HG03460 (cell line): ENCODE measurements around the gene CFAP20.
"Not testable (repeated sequence)": the region's sequence is repeated elsewhere in the genome, so short reads cannot be mapped to it uniquely, and the experiment has no call there.

Experiments used
- ATAC-seq: cut with Tn5 transposase; IDR thresholded peaks from one replicate; pipeline ENCODE4 v1.9.1; 2021; ENCODE audit not compliant: unreplicated experiment

Gene CFAP20

GRCh38 chr16:58098207-58099096, 30.7 kb downstream of the CFAP20 start:
- ATAC-seq, result no peak

DNA sequence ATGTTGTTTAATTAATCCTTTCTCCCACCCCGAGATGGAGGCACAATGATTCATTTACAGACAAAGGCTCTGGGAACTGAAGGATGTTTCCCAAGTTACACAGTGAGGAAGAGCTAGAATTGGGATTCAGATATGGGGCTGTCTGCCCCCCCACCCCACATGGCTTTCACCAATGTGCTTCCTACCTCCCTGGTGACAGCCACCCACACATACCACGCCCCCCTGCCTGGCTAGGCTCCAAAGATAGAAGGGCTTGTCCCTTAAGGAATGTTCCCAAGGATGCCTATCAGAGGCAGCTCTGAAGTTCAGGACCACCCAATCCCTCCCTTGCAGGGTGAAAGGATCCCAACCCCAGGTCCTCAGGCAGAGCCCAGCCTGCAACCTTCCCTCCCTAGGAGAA, 32.9 kb downstream of the CFAP20 start:
- ATAC-seq, result no peak

GRCh38 chr16:58095575-58095960, 33.6 kb downstream of the CFAP20 start:
- ATAC-seq, result not testable (repeated sequence)

- no peak for ATAC-seq
These were observed 34.2 kb downstream of the CFAP20 start for GRCh38 chr16:58094791-58095574.

GRCh38 chr16:58094026-58094425, 35.2 kb downstream of the CFAP20 start:
- no peak for ATAC-seq

- not testable (repeated sequence) for ATAC-seq
These were observed 38.8 kb downstream of the CFAP20 start for GRCh38 chr16:58090396-58090795.

DNA sequence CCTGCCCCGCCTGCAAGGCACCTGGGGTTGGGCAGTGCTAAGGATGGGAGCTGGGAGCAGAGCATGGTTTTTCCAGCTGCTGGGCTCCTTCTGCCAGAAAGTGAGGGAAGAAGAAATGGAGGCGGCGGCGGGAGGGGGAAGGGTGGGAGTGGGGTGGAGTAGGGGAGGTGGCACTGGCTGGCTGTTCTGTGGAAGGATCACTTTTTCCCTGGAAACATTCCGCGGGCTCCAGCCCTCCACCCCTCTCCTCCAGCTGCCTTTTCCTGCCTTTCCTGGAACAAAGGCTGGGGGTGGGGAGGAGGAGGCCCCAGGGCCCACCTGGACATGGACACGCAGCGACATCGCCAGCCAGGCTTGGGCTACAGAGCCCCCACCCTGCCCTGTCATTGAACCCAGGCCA, 41.1 kb downstream of the CFAP20 start:
- ATAC-seq, result no peak

DNA sequence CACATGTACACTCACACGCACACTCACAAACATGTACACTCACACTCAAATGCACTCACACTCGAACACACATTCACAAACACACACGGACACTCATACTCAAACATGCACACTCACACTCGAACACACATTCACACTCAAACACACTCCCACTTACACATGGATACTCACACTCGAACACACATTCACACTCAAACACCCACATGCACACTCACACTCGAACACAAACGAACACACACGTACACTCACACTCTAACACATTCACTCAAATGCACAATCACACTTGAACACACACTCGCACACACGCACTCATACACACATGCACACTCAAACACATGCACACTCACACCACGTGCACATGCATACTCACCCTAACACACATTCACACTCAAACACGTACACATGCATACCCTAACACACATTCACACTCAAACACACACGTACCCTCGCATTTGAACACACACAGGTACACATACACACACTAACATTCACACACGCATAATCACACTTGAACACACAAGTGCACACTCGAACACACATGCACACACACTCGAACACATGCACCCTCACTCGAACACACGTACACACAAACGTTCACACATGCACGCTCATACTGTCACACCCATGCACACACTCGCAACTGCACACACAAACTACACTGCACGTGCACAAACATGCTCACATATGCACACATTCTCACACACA, 41.8 kb downstream of the CFAP20 start:
- no peak for ATAC-seq

GRCh38 chr16:58086381-58087208, 42.6 kb downstream of the CFAP20 start:
- no peak for ATAC-seq

DNA sequence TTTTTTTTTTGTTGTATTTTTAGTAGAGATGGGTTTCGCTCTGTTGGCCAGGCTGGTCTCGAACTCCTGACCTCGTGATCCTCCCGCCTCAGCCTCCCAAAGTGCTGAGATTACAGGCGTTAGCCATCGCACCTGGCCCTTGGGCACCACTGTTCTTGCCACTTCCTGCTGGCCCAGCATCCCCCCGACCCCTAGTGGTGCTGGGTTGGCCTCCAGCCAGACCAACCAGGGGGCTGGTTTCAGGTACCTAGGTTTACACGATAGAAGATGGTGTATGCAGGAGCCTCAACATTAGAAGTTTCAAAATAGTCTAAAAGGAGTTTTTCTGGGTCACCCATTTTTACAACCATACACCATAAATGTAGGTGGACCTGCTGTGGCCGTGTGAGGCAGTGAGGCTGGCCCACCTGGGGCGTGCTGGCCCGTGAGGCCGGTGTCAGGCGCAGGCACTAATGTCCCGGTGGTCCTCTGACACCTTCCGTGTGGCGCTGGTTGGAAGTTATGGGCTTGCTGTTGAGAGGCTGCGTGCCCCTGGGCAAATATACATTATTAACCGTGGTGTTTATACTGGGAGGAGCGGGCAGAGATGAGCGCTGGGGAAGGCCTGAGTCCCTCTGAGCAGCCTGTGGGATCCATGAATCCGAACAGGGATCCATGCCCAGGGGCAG, 43.5 kb downstream of the CFAP20 start:
- no peak for ATAC-seq

DNA sequence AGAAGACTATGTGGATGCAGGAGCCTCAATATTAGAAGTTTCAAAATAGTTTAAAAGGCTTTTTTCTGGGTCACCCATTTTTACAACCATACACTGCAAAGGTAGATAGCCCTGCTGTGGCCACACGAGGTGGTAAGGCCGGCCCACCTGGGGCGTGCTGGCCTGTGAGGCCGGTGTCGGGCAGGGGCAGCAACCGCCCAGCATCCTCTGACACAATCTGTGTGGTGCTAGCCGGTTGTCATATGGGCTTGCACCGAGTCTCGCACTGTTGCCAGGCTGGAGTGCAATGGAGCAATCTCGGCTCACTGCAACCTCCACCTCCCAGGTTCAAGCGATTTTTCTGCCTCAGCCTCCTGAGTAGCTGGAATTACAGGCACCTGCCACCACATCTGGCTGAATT, 44.0 kb downstream of the CFAP20 start:
- no peak for ATAC-seq

- ATAC-seq, result no peak
These were observed 44.5 kb downstream of the CFAP20 start for GRCh38 chr16:58084635-58085034.

- ATAC-seq, result no peak
These were observed 46.8 kb downstream of the CFAP20 start for GRCh38 chr16:58082381-58082780.

GRCh38 chr16:58080657-58081056, 48.5 kb downstream of the CFAP20 start:
- ATAC-seq, result not testable (repeated sequence)

DNA sequence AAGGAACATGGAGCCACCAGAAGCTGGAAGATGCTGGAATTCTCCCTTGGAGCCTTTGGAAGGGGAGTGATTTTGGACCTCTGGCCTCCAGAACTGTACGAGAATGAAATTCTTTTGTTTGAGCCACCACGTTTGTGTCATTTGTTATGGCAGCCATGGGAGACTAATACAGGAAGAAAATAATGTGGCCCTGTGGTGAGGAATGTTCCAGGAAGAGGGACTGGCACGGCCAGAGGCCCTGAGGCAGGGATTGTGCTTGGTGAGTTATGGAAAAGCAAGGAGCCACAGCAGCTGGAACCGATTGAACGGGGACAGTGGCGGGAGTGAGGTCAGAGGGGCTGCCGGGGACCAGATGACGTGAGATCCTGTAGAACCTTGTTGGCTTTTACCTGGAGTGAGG, 51.4 kb downstream of the CFAP20 start:
- no peak for ATAC-seq

GRCh38 chr16:58076514-58076913, 52.7 kb downstream of the CFAP20 start:
- ATAC-seq, result no peak

DNA sequence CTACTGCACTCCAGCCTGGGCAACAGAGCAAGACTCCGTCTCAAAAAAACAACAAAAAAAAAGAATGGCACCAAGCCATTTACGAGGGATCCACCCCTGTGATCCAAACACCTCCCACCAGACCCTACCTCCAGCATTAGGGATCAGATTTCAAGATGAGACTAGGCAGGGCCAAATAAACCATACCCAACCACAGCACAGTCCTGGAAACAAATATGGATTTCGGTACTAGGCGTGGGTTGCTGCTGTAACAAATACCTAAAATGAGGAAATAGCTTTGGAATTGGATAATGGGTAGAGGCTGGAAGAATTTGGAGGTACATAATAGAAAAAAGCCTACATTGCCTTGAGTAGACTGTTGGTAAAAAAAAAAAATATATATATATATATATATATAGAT, 54.5 kb downstream of the CFAP20 start:
- ATAC-seq, result no peak

DNA sequence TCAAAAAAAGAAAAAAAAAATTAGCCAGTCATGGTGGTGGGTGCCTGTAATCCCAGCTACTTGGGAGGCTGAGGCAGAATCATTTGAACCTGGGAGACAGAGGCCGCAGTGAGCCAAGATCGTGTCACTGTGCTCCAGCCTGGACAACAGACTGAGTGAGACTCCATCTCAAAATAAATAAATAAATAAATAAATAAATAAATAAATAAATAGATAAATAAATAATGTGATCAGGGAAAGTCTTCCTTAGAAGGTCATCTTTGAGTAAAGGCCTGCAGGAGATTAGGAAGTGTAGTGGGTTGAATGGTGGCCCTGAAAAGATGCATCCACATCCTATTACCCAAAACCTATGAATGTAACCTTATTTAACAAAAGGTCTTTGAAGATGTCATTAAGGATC, 56.1 kb downstream of the CFAP20 start:
- not testable (repeated sequence) for ATAC-seq

DNA sequence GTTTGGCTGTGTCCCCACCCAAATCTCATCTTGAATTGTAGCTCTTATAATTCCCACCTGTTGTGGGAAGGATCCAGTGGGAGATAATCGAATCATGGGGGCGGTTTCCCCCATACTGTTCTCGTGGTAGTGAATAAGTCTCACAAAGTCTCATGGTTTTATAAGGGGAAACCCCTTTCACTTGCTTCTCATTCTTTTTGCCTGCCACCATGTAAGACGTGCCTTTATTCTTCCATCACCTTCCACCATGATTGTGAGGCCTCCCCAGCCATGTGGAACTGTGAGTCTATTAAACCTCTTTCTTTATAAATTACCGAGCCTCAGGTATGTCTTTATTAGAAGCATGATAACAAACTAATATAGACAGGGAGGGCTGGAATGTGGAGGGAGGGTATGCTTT, 57.0 kb downstream of the CFAP20 start:
- not testable (repeated sequence) for ATAC-seq

GRCh38 chr16:58070585-58070984, 58.6 kb downstream of the CFAP20 start:
- no peak for ATAC-seq
